GM21423 (cell line): ENCODE results near the gene ST7.
"Not testable (repeated sequence)": the region's sequence is repeated elsewhere in the genome, so short reads cannot be mapped to it uniquely, and the experiment has no call there.

ENCODE experiments used
- ATAC-seq: cut with Tn5 transposase; IDR thresholded peaks from one replicate; pipeline ENCODE4 v1.9.1; 2021; ENCODE audit warnings: mild to moderate bottlenecking, moderate library complexity; ENCODE audit not compliant: unreplicated experiment

The ST7 gene

GRCh38 chr7:117122036-117122435 lies 168.7 kb downstream of the ST7 start:
- ATAC-seq, result not testable (repeated sequence)

DNA sequence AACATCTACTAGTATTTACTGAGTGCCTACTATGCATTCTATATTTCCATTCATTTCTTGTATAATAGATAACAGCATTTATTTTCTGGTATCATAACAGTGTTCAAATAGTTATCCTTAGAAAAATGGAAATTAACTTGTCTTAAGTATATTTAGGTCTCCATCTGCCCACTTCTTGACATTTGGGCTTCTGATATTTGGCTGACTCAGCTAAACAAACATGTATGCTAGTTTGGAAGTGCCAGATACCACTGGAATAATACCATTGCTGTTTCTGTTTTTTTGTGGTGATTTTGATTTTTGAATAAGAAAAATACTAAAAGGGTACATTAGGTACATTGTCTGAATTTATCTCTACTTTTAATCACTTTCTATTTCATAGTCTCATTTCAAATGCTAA lies 169.2 kb downstream of the ST7 start:
- ATAC-seq, result no peak

DNA sequence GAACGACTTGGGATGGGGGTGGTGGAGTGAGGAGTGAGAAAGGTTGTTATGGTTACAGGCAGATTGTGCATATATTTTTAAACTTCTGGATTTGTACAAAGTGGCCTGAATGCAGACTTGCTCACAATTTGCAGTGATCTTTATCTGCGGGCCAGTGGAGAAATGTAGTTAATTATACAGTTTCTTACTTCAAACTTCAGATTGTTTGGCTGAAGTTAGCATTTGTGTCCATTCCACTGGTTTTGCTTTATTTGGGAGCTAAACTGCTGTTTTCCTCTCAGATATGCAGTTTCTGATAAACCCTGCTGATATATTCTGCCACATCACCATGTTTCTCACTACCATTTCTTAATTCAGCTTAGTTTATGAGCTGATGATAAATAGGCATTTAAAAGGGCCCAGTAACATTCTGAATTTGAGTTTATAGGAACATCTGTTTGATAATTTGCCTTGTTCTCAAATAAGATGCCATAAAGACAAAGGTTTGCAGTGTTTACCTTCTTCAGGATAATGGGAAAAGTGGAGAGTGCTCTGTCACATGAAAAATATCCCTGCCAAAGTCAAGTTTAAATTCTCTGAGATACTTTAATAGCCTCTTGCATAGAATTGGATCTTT lies 170.1 kb downstream of the ST7 start:
- no peak for ATAC-seq

DNA sequence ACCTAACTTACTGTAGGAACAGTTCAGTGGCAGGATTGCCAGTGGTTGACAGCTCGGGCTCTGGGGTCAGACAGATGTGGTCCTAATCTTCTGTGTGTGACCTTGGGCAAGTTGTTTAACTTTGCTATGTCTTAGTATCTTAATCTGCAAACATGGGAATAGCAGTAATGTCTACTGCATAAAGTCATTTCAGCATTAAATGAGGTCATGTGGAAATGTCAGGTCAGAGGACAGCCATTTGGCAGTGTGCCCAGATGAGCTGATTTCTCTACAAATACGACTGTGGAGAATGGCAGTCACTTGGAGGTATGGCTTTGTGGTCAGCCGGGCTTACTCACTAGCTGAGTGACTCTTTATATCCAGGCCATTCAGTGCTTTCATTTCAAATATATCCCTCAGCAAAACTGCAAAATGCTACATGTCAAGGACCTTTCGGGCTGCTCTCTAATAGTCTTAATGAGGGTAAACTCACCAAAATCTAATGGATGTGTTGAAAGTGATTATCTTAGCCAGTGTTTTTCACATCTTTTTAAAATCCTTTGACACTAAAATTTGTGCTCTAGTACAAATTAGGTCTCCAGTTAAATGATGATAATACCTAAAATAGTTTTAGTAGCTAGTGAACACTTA lies 171.4 kb downstream of the ST7 start:
- ATAC-seq, result peak; percentile 82

GRCh38 chr7:117126676-117127075 lies 173.4 kb downstream of the ST7 start:
- no peak for ATAC-seq

- peak; percentile 52 for ATAC-seq
Measured at GRCh38 chr7:117127585-117128168, 174.4 kb downstream of the ST7 start.

- no peak for ATAC-seq
Measured at GRCh38 chr7:117129521-117129955, 176.2 kb downstream of the ST7 start.

- ATAC-seq, result no peak
Measured at GRCh38 chr7:117130262-117130661, 177.0 kb downstream of the ST7 start.

- ATAC-seq, result no peak
Measured at GRCh38 chr7:117132321-117133120, 179.2 kb downstream of the ST7 start.

DNA sequence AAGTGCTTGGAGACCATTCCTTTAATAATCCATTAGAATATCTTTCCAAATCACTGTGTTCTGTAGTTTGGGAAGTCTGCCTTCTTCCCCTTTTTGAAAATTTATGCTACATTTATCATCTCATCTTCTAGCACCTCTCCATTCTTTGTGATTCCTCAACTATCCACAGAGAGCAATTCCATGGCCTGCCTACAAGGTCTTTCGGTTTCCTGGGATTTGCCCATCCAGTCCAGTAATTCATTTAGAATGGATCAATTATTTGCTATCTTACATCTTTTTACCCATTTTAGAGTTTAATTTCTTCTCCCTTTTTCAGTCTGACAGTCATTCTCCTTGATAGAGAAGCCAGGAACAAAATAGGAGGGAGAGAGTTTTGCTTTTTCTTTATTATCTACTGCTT lies 179.8 kb downstream of the ST7 start:
- ATAC-seq, result no peak

DNA sequence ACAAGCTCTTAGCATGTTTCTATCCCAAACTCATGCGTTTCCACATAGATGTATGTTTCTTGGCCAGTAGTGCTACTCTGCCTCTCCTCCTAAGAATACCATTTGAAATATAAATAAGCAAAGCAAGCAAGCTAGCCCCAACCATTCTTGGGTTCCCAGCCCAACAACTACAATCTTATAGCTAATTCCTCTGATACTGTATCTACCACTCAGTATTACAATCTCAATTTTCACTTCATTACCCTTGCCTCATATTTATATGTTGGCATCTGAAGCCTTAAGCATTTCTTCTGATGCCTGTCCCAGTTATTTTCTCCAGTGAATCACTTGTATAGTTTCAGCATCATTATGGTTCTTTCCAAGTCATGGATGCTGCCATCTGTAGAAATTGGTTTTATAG lies 181.1 kb downstream of the ST7 start:
- ATAC-seq, result no peak

GRCh38 chr7:117134889-117135552 lies 181.7 kb downstream of the ST7 start:
- no peak for ATAC-seq

- ATAC-seq, result no peak
Measured at GRCh38 chr7:117135553-117135891, 182.2 kb downstream of the ST7 start.

GRCh38 chr7:117137868-117138267 lies 184.6 kb downstream of the ST7 start:
- ATAC-seq, result no peak

GRCh38 chr7:117138495-117138894 lies 185.2 kb downstream of the ST7 start:
- no peak for ATAC-seq

DNA sequence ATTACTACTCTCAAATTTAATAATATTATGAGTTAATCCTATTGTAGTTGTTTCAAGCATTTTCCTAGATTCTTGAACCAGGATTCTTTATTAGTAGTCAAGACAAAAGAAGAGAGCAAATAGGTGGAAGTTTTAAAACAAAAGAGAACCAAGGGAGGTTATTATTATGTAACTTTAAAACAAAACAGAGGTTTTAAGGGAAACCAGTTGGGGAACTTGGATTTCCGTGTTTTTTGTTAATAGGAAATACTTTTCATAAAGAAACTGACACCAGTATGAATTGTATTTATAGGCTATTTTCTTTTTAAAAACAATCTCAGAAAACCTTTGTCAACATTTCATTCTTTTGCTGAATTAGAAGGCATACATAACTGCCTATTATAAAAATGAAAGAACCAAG lies 185.7 kb downstream of the ST7 start:
- ATAC-seq, result no peak

DNA sequence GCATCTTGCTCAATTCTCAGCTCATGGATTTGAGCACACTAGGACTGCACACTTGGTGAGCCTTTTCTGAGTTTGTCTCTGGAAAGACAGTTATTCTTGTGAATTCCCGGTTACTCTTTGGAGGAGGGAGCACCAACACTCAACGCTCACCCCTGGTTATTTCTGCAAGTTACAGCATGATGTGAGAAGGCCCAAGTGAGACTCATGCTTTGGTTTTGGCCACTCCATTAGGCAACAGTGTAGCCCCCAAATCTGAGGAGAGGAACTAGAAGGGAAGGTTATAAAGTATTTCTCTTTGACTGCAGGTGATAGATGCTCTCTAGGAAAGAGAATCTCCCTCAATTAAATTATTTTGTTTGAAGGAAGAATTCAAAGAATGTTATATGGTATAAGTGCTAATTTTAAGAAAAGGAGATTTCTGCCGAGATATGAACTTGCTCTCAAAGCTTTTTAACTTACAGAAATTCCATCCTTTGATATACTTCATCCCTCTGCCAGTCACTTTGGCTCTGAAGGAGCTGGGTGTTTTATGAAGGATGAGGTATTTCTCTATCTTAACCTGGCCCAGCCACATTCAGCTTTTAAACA lies 186.2 kb downstream of the ST7 start:
- ATAC-seq, result no peak

- ATAC-seq, result no peak
Measured at GRCh38 chr7:117140921-117141320, 187.6 kb downstream of the ST7 start.

GRCh38 chr7:117143066-117143465 lies 189.8 kb downstream of the ST7 start:
- no peak for ATAC-seq

DNA sequence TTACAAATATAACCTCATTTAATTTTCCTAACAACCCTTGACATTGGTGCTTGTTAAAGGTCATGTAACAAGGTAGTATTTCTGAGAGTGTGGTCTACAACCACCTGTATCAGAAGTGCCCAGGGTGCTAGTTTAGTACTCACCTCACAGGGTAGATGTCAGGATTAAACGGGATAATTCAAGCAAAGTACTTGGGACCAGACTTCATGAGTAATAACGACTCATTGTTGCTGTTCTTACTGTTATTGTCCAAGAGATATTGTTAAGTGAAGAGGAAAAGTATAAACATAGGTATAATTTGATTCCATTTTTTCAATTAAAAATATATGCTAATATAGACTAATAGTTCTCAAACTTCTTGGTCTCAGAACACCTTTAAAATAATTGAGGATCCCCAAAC lies 190.3 kb downstream of the ST7 start:
- ATAC-seq, result no peak

DNA sequence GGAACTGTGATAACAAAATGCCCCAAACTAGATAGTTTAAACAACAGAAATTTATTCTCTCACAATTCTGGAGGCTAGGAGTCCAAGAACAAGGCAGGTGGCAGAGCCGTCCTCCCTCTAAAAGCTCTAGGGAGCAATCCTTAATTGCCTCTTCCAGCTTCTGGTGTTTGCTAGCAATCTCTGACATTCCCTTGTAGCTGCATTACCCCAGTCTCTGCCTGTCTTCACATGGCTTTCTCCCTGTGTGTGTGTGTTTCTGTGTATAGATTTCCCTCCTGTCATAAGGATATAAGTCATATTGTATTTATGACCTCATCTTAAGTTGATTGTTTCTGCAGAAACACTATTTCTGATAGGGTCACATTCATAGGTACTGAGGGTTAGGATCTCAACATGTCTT lies 192.0 kb downstream of the ST7 start:
- ATAC-seq, result no peak
